HepG2 (cell line): ENCODE results near the gene AP1M1. TPM values are rescaled to one million over a fixed set of nuclear protein-coding genes. Genes with fewer than 3 reads are reported as not detected.

ENCODE experiments used
- CTCF ChIP-seq: sonication (generic); formaldehyde crosslinking; IDR thresholded peaks from 2 replicates; pipeline ENCODE4 v1.5.0; 2020; ENCODE audit warnings: mild to moderate bottlenecking, missing genetic modification reagents, moderate library complexity
- LCORL ChIP-seq, 2 experiments: fragments of 450-650 bp in 1 of 2; sonication (generic) in 1 of 2; formaldehyde crosslinking in 1 of 2; IDR thresholded peaks; 2 replicates each; pipeline versions ENCODE4 v1.5.0 to v1.6.1; 2017 to 2020; ENCODE audit warnings: antibody characterized with exemption in 1 of 2, missing genetic modification reagents in 1 of 2
- MAFK ChIP-seq, 2 experiments: IDR thresholded peaks in 1 of 2; conservative IDR thresholded peaks in 1 of 2; 2 replicates each; pipeline ENCODE4 v1.6.1; 2011; ENCODE audit warnings: improper control_type of control experiment in 2 of 2, low read length in 2 of 2
- PAXIP1 ChIP-seq: sonication (generic); formaldehyde crosslinking; conservative IDR thresholded peaks from 2 replicates; pipeline ENCODE4 v1.4.0; 2020; ENCODE audit warnings: mild to moderate bottlenecking, missing genetic modification reagents, moderate library complexity
- SRSF4 ChIP-seq: fragments of 200-400 bp; formaldehyde crosslinking; IDR thresholded peaks from one replicate; pipeline ENCODE4 v1.6.1; 2018; ENCODE audit warnings: mild to moderate bottlenecking, low read depth, low read length, moderate library complexity; ENCODE audit not compliant: poor library complexity, severe bottlenecking
- TEAD3 ChIP-seq: optimal IDR thresholded peaks from 2 replicates; pipeline ENCODE3; 2016; ENCODE audit warnings: borderline replicate concordance
- ZBTB20 ChIP-seq: sonication (generic); formaldehyde crosslinking; IDR thresholded peaks from 2 replicates; pipeline ENCODE4 v1.8.1; 2023; ENCODE audit warnings: missing genetic modification reagents, low read depth, mild to moderate bottlenecking, borderline replicate concordance
- ZFP36 ChIP-seq: fragments of 150-350 bp; IDR thresholded peaks from 2 replicates; pipeline ENCODE4 v1.6.1; 2018; ENCODE audit warnings: borderline replicate concordance, low read length, low read depth; ENCODE audit not compliant: partially characterized antibody
- ZNF230 ChIP-seq: sonication (generic); formaldehyde crosslinking; IDR thresholded peaks from 2 replicates; pipeline ENCODE4 v1.4.0; 2020; ENCODE audit warnings: mild to moderate bottlenecking, missing genetic modification reagents
- ZNF383 ChIP-seq: sonication (generic); formaldehyde crosslinking; IDR thresholded peaks from 2 replicates; pipeline ENCODE4 v1.4.0; 2020; ENCODE audit warnings: missing genetic modification reagents, mild to moderate bottlenecking, borderline replicate concordance
- ZNF468 ChIP-seq: sonication (generic); formaldehyde crosslinking; IDR thresholded peaks from 2 replicates; pipeline ENCODE4 v1.8.0; 2022; ENCODE audit warnings: mild to moderate bottlenecking, moderate library complexity, missing genetic modification reagents
- ZNF605 ChIP-seq: sonication (generic); formaldehyde crosslinking; IDR thresholded peaks from 2 replicates; pipeline ENCODE4 v1.8.0; 2022; ENCODE audit warnings: mild to moderate bottlenecking, missing genetic modification reagents
- ZNF609 ChIP-seq: sonication (generic); formaldehyde crosslinking; IDR thresholded peaks from 2 replicates; pipeline ENCODE4 v1.4.0; 2020; ENCODE audit warnings: mild to moderate bottlenecking, missing genetic modification reagents, borderline replicate concordance
- ZNF616 ChIP-seq: sonication (generic); formaldehyde crosslinking; IDR thresholded peaks from 2 replicates; pipeline ENCODE4 v1.5.0; 2020; ENCODE audit warnings: low read depth, mild to moderate bottlenecking, missing genetic modification reagents
- ZNF75D ChIP-seq: sonication (generic); formaldehyde crosslinking; IDR thresholded peaks from 2 replicates; pipeline ENCODE4 v1.8.1; 2023; ENCODE audit warnings: missing genetic modification reagents, mild to moderate bottlenecking, borderline replicate concordance
- ZNF772 ChIP-seq: sonication (generic); formaldehyde crosslinking; IDR thresholded peaks from 2 replicates; pipeline ENCODE4 v1.5.0; 2020; ENCODE audit warnings: mild to moderate bottlenecking, missing genetic modification reagents
- polyA plus RNA-seq, 8 experiments: library from polyadenylated mRNA; depleted of rRNA in 3 of 8; stranded (reverse) in 7 of 8; unstranded in 1 of 8; fragments of >200 nt; fragmentation: Illumina TruSeq in 4 of 8; extraction: Trizol in 4 of 8; gene quantifications; 2 replicates each; pipeline versions ENCODE4 v1.2.1 to v1.2.3, GENCODE V29; 2011 to 2016; ENCODE audit warnings: low read depth in 4 of 8, missing spikeins in 1 of 8, mixed read lengths in 1 of 8; ENCODE audit not compliant: insufficient read depth in 1 of 8
- total RNA-seq, 5 experiments: library from RNA; depleted of rRNA; stranded (reverse); fragments of >200 nt; fragmentation: Illumina TruSeq; extraction: Trizol; gene quantifications; 2 replicates each; pipeline ENCODE4 v1.2.3, GENCODE V29; 2016; ENCODE audit warnings: low read depth in 1 of 5
- TF ChIP-seq, protein P1 (sequence below): IDR thresholded peaks from 2 replicates; pipeline ENCODE4 v1.6.1; 2016

AP1M1 gene
- total and polyA plus RNA-seq, 2 of the 13 experiments (the other 11 are each of a cell fraction or from before 2014, with no cell fraction given): 34.4 to 46.1 TPM

DNA sequence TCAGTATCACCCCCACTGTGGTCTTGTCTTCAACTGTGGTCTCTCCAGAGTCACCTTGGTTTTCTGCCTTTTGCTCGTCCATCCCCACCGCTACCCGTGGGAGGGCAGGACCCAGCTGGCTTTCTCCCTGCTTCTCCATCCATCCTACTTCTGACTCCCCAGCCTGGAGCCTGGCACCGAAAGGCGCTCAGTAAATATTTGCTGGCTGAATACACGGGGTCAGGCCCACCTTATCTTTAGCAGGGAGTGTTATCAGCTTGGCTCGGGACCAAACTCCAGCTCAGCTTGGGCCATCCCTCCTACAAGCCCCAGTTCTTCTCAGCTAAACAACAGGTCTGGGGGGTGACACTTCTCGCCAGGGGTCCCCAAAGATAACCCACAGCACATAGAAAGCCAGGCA is 64.9 kb downstream of the AP1M1 start (continued):
- TF ChIP-seq CTCF (no peak), LCORL (IDR thresholded peaks at IDR 0.05) (no peak), LCORL (CRISPR knock-in tag; IDR thresholded peaks at IDR 0.05) (peak; percentile 48; the same call in 1 of the 2 replicates), ZNF605 (CRISPR knock-in tag) (peak; percentile 20; the same call in 1 of the 2 replicates), ZNF616 (CRISPR knock-in tag) (no peak), ZFP36 (no peak), MAFK (conservative IDR thresholded peaks at IDR 0.05 in 1 of 2, IDR thresholded peaks at IDR 0.05 in 1 of 2; ENCODE audit: low read length in 2 of 2) (no peak), ZNF75D (no peak), SRSF4 (no peak), ZNF772 (CRISPR knock-in tag) (0 out of 2 replicates have a peak, but pooled peaks have one; percentile 29), ZNF468 (CRISPR knock-in tag) (no peak), ZNF609 (CRISPR knock-in tag) (peak; percentile 71), ZNF383 (CRISPR knock-in tag) (no peak), ZNF230 (CRISPR knock-in tag) (0 out of 2 replicates have a peak, but pooled peaks have one; percentile 23), ZBTB20 (no peak), PAXIP1 (CRISPR knock-in tag) (peak; percentile 58), TEAD3 (CRISPR knock-in tag) (peak; percentile 59)
- TF ChIP-seq, protein P1, sequence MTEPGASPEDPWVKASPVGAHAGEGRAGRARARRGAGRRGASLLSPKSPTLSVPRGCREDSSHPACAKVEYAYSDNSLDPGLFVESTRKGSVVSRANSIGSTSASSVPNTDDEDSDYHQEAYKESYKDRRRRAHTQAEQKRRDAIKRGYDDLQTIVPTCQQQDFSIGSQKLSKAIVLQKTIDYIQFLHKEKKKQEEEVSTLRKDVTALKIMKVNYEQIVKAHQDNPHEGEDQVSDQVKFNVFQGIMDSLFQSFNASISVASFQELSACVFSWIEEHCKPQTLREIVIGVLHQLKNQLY (CRISPR knock-in tag): no peak
